SK-N-SH (cell line): Measurements from ENCODE around the gene ELL3. TPM values are rescaled to one million over a fixed set of nuclear protein-coding genes. Genes with fewer than 3 reads are reported as not detected.

Experiments
- CTCF ChIA-PET: fragments of 300-600, 350-600 bp; formaldehyde crosslinking; extraction: SDS; loops from one replicate; lab custom pipeline; 2021; lab: Yijun Ruan, JAX
- POLR2A ChIA-PET: fragments of 350-600 bp; sonication (Branson Sonifier 250); formaldehyde crosslinking; extraction: SDS; loops from one replicate; lab custom pipeline; 2020; ENCODE audit warnings: antibody characterized with exemption, inconsistent platforms; lab: Yijun Ruan, JAX
- DNase-seq: peaks from one replicate; pipeline ENCODE4 v3.0.0; 2012
- H2AFZ ChIP-seq: fragments of 200-600 bp; sonication (generic); 2 replicates; pipeline ENCODE4 v1.8.1; 2016; ENCODE audit warnings: antibody characterized with exemption, mild to moderate bottlenecking, low read depth
- H3F3A ChIP-seq: fragments of 200-600 bp; sonication (generic); replicated peaks from 2 replicates; pipeline ENCODE3; 2016; ENCODE audit warnings: antibody characterized with exemption, mild to moderate bottlenecking; ENCODE audit not compliant: insufficient read depth
- H3K27ac ChIP-seq, 2 experiments: fragments of 200-500 bp in 1 of 2; fragments of 200-600 bp in 1 of 2; sonication (Bioruptor generic) in 1 of 2; sonication (generic), shearing (Covaris generic) in 1 of 2; 2 replicates each; pipeline versions ENCODE4 v1.5.1 to v1.6.1; 2014 to 2016; ENCODE audit warnings: low read depth in 2 of 2, inconsistent platforms in 1 of 2, low read length in 1 of 2, mild to moderate bottlenecking in 1 of 2, mixed read lengths in 1 of 2
- H3K27me3 ChIP-seq: fragments of 200-600 bp; sonication (generic), shearing (Covaris generic); 2 replicates; pipeline ENCODE4 v1.6.1; 2016; ENCODE audit warnings: mixed run types; ENCODE audit not compliant: insufficient read depth
- H3K36me3 ChIP-seq, 2 experiments: fragments of 200-500 bp in 1 of 2; fragments of 200-600 bp in 1 of 2; sonication (Bioruptor generic) in 1 of 2; sonication (generic) in 1 of 2; replicated peaks in 1 of 2; 2 replicates each; pipeline versions ENCODE3 to v1.5.1; 2014 to 2016; ENCODE audit warnings: low read length in 1 of 2, mild to moderate bottlenecking in 1 of 2; ENCODE audit not compliant: insufficient read depth in 2 of 2, control insufficient read depth in 1 of 2
- H3K4me1 ChIP-seq, 2 experiments: fragments of 200-500 bp in 1 of 2; fragments of 200-600 bp in 1 of 2; sonication (Bioruptor generic) in 1 of 2; sonication (generic), shearing (Covaris generic) in 1 of 2; 2 replicates each; pipeline versions ENCODE4 v1.5.1 to v1.6.1; 2014 to 2016; ENCODE audit warnings: low read depth in 1 of 2, low read length in 1 of 2, mixed run types in 1 of 2; ENCODE audit not compliant: insufficient read depth in 2 of 2, control insufficient read depth in 1 of 2
- H3K4me2 ChIP-seq: fragments of 200-600 bp; sonication (generic), shearing (Covaris generic); 2 replicates; pipeline ENCODE4 v1.6.1; 2017; ENCODE audit warnings: mixed run types
- H3K4me3 ChIP-seq, 2 experiments: fragments of 200-500 bp in 1 of 2; fragments of 200-600 bp in 1 of 2; sonication (Bioruptor generic) in 1 of 2; sonication (generic), shearing (Covaris generic) in 1 of 2; 2 replicates each; pipeline versions ENCODE4 v1.5.1 to v1.8.1; 2014 to 2016; ENCODE audit warnings: low read depth in 2 of 2, inconsistent platforms in 1 of 2, low read length in 1 of 2, mild to moderate bottlenecking in 1 of 2, mixed read lengths in 1 of 2, moderate library complexity in 1 of 2
- H3K79me2 ChIP-seq: fragments of 200-600 bp; sonication (generic); 2 replicates; pipeline ENCODE4 v1.8.1; 2017; ENCODE audit warnings: mild to moderate bottlenecking; ENCODE audit not compliant: insufficient read depth
- H3K9ac ChIP-seq: fragments of 200-600 bp; sonication (generic); 2 replicates; pipeline ENCODE4 v1.6.1; 2017; ENCODE audit warnings: mixed run types
- H3K9me2 ChIP-seq: fragments of 200-600 bp; sonication (generic); 2 replicates; pipeline ENCODE4 v1.6.1; 2017; ENCODE audit warnings: mixed run types
- H3K9me3 ChIP-seq: fragments of 200-600 bp; sonication (generic); 2 replicates; pipeline ENCODE4 v1.6.1; 2017; ENCODE audit warnings: mixed run types, mild to moderate bottlenecking, moderate library complexity
- H4K20me1 ChIP-seq: fragments of 200-600 bp; sonication (generic); 2 replicates; pipeline ENCODE4 v1.6.1; 2017; ENCODE audit warnings: mild to moderate bottlenecking, mixed run types; ENCODE audit not compliant: insufficient read depth
- GABPA ChIP-seq: IDR thresholded peaks from 2 replicates; pipeline ENCODE4 v1.4.0; 2012; ENCODE audit warnings: low read depth, mild to moderate bottlenecking
- JUND ChIP-seq: IDR thresholded peaks from 2 replicates; pipeline ENCODE4 v1.4.0; 2012
- MEF2A ChIP-seq: IDR thresholded peaks from 2 replicates; pipeline ENCODE4 v1.4.0; 2012; ENCODE audit warnings: low read depth, borderline replicate concordance
- NFIC ChIP-seq: IDR thresholded peaks from 2 replicates; pipeline ENCODE4 v1.4.0; 2012; ENCODE audit warnings: borderline replicate concordance
- TAF1 ChIP-seq: IDR thresholded peaks from 2 replicates; pipeline ENCODE4 v1.6.1; 2012; ENCODE audit warnings: low read depth, mild to moderate bottlenecking, low read length, moderate library complexity, borderline replicate concordance
- YY1 ChIP-seq: IDR thresholded peaks from 2 replicates; pipeline ENCODE4 v1.4.0; 2012; ENCODE audit warnings: low read depth, mild to moderate bottlenecking
- WGBS: methylation state at CpG from one replicate; pipeline ENCODE4 v1.1.6; 2017; ENCODE audit warnings: low lambda C conversion rate; 5-methylcytosine and 5-hydroxymethylcytosine counted together
- polyA plus RNA-seq, 3 experiments: library from polyadenylated mRNA; depleted of rRNA; stranded (reverse); fragments of >200 nt; gene quantifications; 2 replicates each; pipeline ENCODE4 v1.2.3, GENCODE V29; 2012
- TF ChIP-seq, protein P1 (sequence below): IDR thresholded peaks from 2 replicates; pipeline ENCODE4; 2012
- TF ChIP-seq, protein P2 (sequence below): IDR thresholded peaks from 2 replicates; pipeline ENCODE4 v1.6.1; 2012; ENCODE audit warnings: mild to moderate bottlenecking, low read depth, low read length, moderate library complexity
- TF ChIP-seq, protein P3 (sequence below): fragments of 200-600 bp; sonication (generic); IDR thresholded peaks from 2 replicates; pipeline ENCODE4 v1.6.1; 2017; ENCODE audit warnings: antibody characterized with exemption, mild to moderate bottlenecking, moderate library complexity

Gene ELL3
- polyA plus RNA-seq, 1 of the 3 experiments (the other 2 are of a cell fraction), result 0.67 TPM

DNA sequence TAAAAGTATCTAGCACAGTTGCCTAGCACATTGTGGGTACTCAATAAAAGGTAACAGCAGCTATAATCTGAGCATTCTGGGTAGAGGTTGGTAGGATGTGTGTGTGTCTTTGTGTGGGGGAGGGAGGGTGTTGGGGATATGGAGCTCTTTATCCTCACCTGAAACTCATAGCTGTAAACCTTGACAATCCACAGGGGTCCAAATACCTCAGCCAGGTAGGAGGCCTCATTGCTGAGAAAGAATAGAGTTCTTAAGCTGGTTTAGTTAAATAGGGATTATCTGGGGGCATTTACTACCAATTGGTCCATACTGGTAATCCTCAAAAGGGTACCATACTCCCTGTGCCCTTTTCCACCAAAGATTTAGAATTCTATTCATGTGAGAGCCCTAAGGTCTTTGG is 19.2 kb upstream of the ELL3 start (continued):
- TF ChIP-seq, protein P1, sequence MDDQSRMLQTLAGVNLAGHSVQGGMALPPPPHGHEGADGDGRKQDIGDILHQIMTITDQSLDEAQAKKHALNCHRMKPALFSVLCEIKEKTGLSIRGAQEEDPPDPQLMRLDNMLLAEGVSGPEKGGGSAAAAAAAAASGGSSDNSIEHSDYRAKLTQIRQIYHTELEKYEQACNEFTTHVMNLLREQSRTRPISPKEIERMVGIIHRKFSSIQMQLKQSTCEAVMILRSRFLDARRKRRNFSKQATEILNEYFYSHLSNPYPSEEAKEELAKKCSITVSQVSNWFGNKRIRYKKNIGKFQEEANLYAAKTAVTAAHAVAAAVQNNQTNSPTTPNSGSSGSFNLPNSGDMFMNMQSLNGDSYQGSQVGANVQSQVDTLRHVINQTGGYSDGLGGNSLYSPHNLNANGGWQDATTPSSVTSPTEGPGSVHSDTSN, result no peak
- TF ChIP-seq, protein P2, sequence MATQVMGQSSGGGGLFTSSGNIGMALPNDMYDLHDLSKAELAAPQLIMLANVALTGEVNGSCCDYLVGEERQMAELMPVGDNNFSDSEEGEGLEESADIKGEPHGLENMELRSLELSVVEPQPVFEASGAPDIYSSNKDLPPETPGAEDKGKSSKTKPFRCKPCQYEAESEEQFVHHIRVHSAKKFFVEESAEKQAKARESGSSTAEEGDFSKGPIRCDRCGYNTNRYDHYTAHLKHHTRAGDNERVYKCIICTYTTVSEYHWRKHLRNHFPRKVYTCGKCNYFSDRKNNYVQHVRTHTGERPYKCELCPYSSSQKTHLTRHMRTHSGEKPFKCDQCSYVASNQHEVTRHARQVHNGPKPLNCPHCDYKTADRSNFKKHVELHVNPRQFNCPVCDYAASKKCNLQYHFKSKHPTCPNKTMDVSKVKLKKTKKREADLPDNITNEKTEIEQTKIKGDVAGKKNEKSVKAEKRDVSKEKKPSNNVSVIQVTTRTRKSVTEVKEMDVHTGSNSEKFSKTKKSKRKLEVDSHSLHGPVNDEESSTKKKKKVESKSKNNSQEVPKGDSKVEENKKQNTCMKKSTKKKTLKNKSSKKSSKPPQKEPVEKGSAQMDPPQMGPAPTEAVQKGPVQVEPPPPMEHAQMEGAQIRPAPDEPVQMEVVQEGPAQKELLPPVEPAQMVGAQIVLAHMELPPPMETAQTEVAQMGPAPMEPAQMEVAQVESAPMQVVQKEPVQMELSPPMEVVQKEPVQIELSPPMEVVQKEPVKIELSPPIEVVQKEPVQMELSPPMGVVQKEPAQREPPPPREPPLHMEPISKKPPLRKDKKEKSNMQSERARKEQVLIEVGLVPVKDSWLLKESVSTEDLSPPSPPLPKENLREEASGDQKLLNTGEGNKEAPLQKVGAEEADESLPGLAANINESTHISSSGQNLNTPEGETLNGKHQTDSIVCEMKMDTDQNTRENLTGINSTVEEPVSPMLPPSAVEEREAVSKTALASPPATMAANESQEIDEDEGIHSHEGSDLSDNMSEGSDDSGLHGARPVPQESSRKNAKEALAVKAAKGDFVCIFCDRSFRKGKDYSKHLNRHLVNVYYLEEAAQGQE, result no peak

DNA sequence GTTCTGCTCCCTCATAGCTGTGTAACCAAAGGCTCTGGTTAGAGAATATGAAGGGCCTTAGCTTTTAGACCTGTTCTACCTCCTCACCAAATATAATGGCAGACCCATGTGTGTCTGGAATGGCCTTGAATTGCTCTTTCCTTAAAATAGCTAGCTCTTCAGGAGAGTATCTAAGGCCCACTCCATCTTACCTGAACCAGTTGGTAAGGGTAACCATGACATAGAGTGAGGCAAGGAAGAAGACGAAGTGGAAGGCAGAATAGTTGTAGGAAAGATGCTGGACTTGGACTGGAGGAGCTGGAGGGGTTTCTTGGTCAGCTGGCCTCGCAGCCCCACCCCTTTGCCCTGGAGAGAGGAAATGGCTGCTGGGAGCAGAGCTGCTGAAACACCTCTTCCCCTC is 18.4 kb upstream of the ELL3 start:
- H3K4me3 ChIP-seq, result peak overlapping the region in 1 of 2 experiments; percentile 99; a peak in 1 of 4 replicates
- 0 out of 4 replicates have a peak overlapping the region, but pooled peaks of 1 of the 2 experiments have one; percentile 4 for H3K27ac ChIP-seq
- CTCF ChIA-PET, result interaction anchor here (4.1 kb wide), 1 partner anchor 26 kb away, joined by 14 read pairs; no protein-coding TSS in a partner anchor
- H3K9ac ChIP-seq, result no peak overlapping the region
- H3K4me2 ChIP-seq, result peak overlapping the region; percentile 99; the same call in 1 of the 2 replicates
- H3K36me3 ChIP-seq, result peaks cover 43 to 46% of the 10 kb centered on the region in 2 experiments
- peaks cover 20 to 26% of the 10 kb centered on the region in 2 experiments; a peak in 3 of 4 replicates for H3K4me1 ChIP-seq
- H4K20me1 ChIP-seq, result peaks cover 28% of the 10 kb centered on the region
- TF ChIP-seq, protein P3, sequence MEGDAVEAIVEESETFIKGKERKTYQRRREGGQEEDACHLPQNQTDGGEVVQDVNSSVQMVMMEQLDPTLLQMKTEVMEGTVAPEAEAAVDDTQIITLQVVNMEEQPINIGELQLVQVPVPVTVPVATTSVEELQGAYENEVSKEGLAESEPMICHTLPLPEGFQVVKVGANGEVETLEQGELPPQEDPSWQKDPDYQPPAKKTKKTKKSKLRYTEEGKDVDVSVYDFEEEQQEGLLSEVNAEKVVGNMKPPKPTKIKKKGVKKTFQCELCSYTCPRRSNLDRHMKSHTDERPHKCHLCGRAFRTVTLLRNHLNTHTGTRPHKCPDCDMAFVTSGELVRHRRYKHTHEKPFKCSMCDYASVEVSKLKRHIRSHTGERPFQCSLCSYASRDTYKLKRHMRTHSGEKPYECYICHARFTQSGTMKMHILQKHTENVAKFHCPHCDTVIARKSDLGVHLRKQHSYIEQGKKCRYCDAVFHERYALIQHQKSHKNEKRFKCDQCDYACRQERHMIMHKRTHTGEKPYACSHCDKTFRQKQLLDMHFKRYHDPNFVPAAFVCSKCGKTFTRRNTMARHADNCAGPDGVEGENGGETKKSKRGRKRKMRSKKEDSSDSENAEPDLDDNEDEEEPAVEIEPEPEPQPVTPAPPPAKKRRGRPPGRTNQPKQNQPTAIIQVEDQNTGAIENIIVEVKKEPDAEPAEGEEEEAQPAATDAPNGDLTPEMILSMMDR, result no peak
- TF ChIP-seq NFIC, result no peak
- TF ChIP-seq, protein P2, result no peak
- TF ChIP-seq TAF1, result no peak
- TF ChIP-seq GABPA, result no peak
- no peak for TF ChIP-seq MEF2A
- no peak for TF ChIP-seq JUND
- TF ChIP-seq YY1, result no peak
- WGBS, result 93% methylated on average over 2 of the region's 2 CpGs
- H3F3A ChIP-seq, result peaks cover 46% of the 10 kb centered on the region
- no peaks in the 10 kb centered on the region for H3K27me3 ChIP-seq
- POLR2A ChIA-PET, result no interaction called here
- H3K9me2 ChIP-seq, result no peaks in the 10 kb centered on the region
- no peak overlapping the region for H2AFZ ChIP-seq
- H3K9me3 ChIP-seq, result no peaks in the 10 kb centered on the region
- peaks cover 38% of the 10 kb centered on the region for H3K79me2 ChIP-seq
- DNase-seq, result no peak
